NAMALWA (cell line): ENCODE data around the gene LIMS1.
"Not testable (repeated sequence)": the region's sequence is repeated elsewhere in the genome, so short reads cannot be mapped to it uniquely, and the experiment has no call there.

Experiments
- DNase-seq: peaks from one replicate; pipeline ENCODE4 v3.0.0-alpha.2; 2015; ENCODE audit warnings: low spot score

Gene LIMS1

DNA sequence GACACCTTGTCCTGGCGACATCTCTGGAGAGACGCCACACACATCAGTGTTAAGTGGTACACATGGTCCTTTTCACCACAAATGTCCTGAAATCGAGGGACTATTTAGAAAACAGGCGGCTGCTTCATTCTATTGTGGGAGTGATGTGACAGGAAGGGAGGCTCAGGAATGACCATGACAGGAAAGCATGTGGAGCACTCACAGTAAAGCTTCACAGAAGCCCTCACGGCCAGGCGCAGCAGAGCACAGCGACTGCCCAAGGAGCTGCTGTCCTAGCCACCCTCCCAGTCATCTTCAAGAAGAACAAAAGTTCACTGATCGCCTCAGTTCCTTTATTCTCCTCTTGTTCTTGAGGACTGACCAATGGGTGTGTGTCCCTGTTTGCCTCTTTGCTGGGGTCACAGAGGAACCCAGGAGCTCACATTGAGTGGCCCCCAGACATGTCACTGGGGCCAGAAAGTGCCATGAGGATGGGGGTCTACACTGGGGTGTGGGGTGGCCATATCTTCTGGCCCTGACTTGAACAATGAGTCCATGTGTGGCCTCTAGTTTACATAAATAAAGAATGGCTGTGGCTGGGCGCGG is 100.4 kb downstream of the LIMS1 start:
- no peak for DNase-seq

DNA sequence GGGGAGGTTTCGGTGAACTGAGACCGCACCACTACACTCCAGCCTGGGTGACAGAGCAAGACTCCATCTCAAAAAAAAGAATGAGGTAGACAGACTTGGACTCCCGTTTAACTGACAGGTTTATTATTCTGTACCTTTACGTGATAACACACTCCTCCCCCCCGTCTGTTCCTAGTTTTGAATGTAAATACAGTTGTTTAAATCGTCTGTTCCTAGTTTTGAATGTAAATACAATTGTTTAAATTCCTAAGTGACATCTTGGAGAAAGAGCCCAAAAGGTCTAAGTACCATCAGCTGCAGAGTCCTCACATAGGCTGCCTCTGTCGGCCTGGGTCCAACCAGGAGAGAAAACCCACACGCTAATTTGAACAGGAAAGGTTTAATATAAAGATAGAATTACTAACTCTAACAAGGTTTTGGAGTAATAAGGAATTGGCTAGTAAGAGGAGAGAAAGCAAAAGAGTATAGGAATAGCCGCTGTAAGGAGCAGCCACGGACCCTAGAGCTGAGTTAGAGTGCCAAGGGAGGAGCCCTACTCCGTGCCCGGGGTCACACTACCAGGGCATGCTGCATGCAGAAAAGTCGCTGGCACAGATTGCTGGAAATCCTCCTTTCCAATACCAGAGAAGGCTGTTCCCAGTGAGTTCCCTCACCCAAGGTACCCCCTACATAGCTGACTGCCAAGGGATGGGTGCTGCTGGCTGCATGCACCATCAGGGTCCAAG is 101.5 kb downstream of the LIMS1 start:
- DNase-seq = no peak

- no peak for DNase-seq
These were observed 103.0 kb downstream of the LIMS1 start for GRCh38 chr2:108637304-108637669.

- DNase-seq = no peak
These were observed 106.5 kb downstream of the LIMS1 start for GRCh38 chr2:108640731-108641130.

GRCh38 chr2:108641756-108642155 is 107.5 kb downstream of the LIMS1 start:
- no peak for DNase-seq

- no peak for DNase-seq
These were observed 109.1 kb downstream of the LIMS1 start for GRCh38 chr2:108643261-108643849.

- not testable (repeated sequence) for DNase-seq
These were observed 109.6 kb downstream of the LIMS1 start for GRCh38 chr2:108643862-108644261.

GRCh38 chr2:108644446-108644845 is 110.2 kb downstream of the LIMS1 start:
- DNase-seq = not testable (repeated sequence)

DNA sequence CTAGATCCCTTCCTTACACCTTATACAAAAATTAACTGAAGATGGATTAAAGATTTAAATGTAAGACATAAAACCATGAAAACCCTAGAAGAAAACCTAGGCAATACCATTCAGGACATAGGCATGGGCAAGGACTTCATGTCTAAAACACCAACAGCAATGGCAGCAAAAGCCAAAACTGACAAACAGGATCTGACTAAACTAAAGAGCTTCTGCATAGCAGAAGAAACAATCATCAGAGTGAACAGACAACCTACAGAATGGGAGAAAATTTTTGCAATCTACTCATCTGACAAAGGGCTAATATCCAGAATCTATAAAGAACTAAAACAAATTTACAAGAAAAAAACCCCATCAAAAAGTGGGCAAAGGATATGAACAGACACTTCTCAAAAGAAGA is 114.5 kb downstream of the LIMS1 start:
- DNase-seq = not testable (repeated sequence)

DNA sequence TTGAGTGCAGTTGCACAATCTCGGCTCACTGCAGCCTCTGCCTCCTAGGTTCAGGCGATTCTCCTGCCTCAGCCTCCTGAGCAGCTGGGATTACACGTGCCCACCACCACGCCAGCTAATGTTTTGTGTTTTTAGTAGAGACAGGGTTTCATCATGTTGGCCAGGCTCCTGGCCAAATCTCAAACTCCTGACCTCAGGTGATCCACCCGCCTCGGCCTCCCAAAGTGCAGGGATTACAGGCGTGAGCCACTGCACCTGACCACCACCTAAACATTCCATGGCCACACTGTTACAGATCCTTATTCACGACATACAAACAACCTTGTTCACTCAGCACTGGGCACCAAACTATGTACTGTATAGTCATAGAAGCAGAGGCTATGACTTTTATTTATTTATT is 116.2 kb downstream of the LIMS1 start:
- DNase-seq = not testable (repeated sequence)

- not testable (repeated sequence) for DNase-seq
These were observed 117.2 kb downstream of the LIMS1 start for GRCh38 chr2:108651468-108651867.

GRCh38 chr2:108652187-108652931 is 118.1 kb downstream of the LIMS1 start:
- not testable (repeated sequence) for DNase-seq

GRCh38 chr2:108653425-108653824 is 119.2 kb downstream of the LIMS1 start:
- not testable (repeated sequence) for DNase-seq

DNA sequence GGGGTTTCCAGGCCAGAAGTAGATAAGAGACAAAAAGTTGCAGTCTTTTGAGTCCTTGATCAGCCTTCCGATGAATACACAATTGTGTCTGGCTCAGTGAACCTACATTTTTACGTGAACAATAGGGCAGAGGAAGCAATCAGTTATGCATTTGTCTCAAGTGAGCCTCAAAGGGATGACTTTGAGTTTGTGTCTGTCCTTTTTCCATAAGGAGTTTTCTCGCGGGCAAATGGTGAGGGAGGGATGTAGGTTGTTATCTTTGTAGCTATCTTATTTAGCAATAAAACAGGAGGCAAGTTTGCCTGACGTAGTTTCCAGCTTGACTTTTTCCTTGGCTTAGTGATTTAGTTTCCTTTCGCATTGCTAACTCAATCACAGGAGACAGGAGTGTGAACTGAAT is 119.6 kb downstream of the LIMS1 start:
- not testable (repeated sequence) for DNase-seq

DNA sequence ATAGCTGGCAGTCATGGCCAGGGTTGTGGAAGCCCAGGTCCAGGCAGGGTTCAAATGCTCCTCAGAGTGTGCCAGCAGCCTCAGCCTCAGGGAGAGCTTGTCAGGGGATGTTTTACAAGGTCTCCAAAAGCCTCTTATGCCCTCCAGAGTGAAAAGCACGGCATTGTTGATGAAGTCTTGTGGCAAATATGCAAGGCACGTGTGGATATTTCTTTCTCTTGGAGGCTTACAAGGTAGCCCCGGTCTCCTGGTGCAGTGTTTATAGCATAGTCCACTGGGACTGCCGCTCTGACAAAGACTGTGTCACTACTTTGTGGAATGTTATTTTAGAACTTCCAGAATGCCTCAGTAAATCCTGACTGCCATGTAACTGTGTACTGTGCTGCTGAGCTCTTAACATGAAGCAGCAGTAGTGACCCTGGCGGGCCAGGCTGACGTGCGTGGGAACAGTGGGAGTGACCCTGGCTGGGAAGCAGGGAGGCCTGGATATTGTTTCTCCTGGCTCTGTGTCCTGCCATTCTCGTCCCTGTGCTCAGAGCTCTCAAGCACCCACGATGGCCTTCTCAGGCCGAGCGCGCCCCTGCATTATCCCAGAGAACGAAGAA is 120.4 kb downstream of the LIMS1 start:
- DNase-seq = not testable (repeated sequence)

DNA sequence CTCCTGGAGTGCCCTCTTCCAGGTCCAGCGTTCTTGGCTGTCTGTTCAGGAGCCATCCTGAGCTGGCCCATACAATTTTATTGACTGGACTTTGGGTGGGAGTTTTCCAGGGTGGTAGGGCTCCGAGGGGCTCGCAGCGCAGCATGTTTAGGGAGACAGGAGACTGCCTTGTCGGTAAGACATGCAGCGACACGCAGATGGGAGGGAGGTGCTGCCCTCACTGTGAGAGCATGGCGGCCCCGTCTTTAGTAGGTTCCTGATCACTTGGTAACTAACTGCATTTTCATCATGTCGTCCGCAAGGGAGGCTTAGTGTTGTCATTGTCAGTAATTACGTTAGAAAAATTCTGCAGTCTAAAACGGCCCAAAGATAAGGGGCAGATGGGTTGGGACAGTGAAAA is 121.0 kb downstream of the LIMS1 start:
- DNase-seq = not testable (repeated sequence)

DNA sequence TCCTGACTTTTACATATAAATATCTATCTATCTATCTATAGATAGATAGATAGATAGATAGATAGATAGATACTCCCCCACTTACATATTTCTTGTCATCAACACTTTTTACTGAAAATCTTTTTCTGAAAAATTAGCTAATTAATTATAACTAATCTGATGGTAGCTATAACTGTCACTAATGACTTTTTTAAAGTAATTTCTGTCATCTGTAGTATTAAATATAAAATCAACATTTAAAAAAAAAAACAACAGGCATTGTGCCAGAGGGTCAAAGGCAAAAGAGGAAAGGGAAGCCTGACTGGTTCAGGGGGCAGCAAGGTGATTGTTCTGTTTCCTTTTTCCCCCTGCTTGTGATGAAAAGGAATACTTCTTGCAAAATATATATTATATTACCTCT is 122.0 kb downstream of the LIMS1 start:
- DNase-seq = not testable (repeated sequence)

DNA sequence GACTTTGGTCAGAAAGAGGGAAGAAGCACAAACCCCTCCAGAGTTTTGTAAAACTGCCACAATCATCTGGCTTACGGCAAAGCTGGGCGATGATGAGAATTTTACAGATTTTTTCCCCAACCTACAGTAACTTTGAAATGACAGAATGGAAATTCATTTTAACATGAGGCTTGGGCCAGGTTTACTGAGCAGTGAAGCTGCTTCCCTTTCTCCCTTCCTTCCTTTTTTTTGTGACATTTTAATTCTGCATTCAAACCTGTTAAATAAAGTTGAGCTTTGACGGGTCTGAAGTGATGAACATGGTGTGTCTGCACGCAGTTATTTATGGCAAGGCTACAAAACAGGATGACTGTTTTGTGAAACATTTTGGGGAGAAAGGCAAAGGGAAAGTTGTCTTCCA is 123.2 kb downstream of the LIMS1 start:
- DNase-seq = not testable (repeated sequence)

DNA sequence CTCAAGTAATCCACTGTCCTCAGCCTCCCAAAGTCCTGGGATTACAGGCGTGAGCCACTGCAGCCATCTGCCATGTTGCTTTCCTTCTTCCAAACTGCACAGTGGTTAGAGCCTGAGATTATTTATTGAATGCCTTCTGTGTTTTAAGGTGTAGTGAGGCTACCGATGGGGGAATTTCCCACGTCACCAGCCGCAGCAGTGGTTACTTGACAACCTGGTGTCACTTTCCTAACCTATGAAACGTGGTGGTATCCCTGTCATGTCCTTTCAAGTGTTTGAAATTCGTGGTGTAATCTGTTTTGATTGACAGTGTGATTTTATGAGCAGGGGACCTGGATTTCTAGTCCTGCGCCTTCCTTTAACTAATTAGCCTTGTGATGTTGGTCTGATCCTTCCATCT is 124.3 kb downstream of the LIMS1 start:
- DNase-seq = not testable (repeated sequence)

GRCh38 chr2:108661493-108661892 is 127.2 kb downstream of the LIMS1 start:
- DNase-seq = not testable (repeated sequence)

- not testable (repeated sequence) for DNase-seq
These were observed 127.9 kb downstream of the LIMS1 start for GRCh38 chr2:108662207-108662612.

- not testable (repeated sequence) for DNase-seq
These were observed 129.1 kb downstream of the LIMS1 start for GRCh38 chr2:108663346-108663745.
